Lower lobe of right lung (tissue), 2 donors: Measurements from ENCODE around the gene EXO5. TPM values are rescaled to one million over a fixed set of nuclear protein-coding genes. Genes with fewer than 3 reads are reported as not detected.
"Not testable (repeated sequence)": the region's sequence is repeated elsewhere in the genome, so short reads cannot be mapped to it uniquely, and the experiment has no call there.

Experiments used
- ATAC-seq, 2 donors: fragments of 200-7000 bp; cut with Tn5 transposase; one replicate each; pipeline ENCODE4 v1.9.1; 2020 to 2022; ENCODE audit warnings: mild to moderate bottlenecking in 2 of 2, moderate library complexity in 2 of 2
- DNase-seq: peaks from one replicate; pipeline ENCODE4 v3.0.0-alpha.2; 2020
- H3K27ac ChIP-seq: fragments of 200-600 bp; one replicate; pipeline ENCODE4 v1.8.0; 2022
- H3K27me3 ChIP-seq: fragments of 200-600 bp; one replicate; pipeline ENCODE4 v1.8.0; 2022; ENCODE audit warnings: low read depth
- H3K36me3 ChIP-seq: fragments of 200-600 bp; one replicate; pipeline ENCODE4 v1.8.0; 2022; ENCODE audit warnings: mild to moderate bottlenecking
- H3K4me1 ChIP-seq: fragments of 200-600 bp; one replicate; pipeline ENCODE4 v1.8.0; 2022
- H3K4me3 ChIP-seq: fragments of 200-600 bp; one replicate; pipeline ENCODE4 v1.8.0; 2022; ENCODE audit warnings: mild to moderate bottlenecking
- H3K9me3 ChIP-seq: fragments of 200-600 bp; one replicate; pipeline ENCODE4 v1.8.0; 2022
- CTCF ChIP-seq: fragments of 200-600 bp; IDR thresholded peaks from one replicate; pipeline ENCODE4 v1.8.0; 2022; ENCODE audit warnings: antibody characterized with exemption, mild to moderate bottlenecking
- intact Hi-C: fragments of 100-400 bp; cut with DNase I; formaldehyde crosslinking; loops from one replicate; pipeline ENCODE4 v1.11.0; 2022
- total RNA-seq: library from RNA; stranded (reverse); fragmentation: NEBNext Ultra II Directional; extraction: Animal tissue kit (Norgen Biotek cat#: 25700); gene quantifications from one replicate; pipeline ENCODE4 v1.2.1, GENCODE V29; 2021
- donor health status: DM: no; HTN: yes; CAD: no; lungs with severe emphysema.

EXO5 gene
- total RNA-seq, 1 donor from 2014 or later = 7.8 TPM

DNA sequence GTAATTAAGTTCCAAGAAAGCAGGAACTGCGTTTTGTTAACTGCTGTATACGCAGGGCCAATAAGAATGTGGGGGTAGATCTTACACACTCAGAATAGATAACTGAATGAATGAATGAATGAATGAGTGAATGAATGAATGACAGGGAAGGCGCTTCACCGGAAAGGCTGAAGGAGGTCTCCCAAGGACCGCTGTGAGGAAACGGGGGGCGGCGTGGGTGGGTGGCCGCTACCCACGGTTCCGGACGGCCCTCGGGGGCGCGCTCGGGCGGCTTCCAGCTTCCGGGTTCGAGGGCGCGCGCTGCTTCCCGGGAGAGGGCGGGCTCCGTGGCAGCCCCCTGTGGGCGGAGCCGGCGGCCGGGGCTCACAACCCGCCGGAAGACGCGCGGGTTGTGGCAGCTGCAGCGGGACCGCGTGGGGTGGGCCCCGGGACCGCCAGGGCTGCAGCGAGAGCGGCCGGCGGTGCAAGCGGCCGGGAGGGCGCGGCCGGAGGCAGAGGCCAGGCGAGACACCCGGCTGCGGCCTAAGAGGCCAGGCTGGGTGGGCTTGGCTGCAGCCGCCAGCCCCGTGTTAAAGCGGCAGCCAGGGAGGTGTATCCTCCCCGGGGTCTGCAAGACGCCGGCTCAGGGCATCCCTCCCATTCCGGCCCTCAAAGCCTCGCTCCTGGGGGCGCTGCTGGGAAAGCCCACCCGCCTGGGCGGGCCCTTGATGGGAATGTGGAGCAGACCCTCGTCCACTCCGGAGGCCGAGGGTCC lies 31.5 kb upstream of the EXO5 start, which contains the start of gene ZFP69:
TSS of gene ZFP69 (plus strand) at position 367 of the 754 bp plus-strand sequence. CDS start 2,072 bp downstream, outside the sequence.
- H3K36me3 ChIP-seq = no peaks in the 10 kb centered on the region
- H3K9me3 ChIP-seq = peaks cover 19% of the 10 kb centered on the region
- no peaks in the 10 kb centered on the region for H3K27me3 ChIP-seq
- peak within 1 kb of the TSS; percentile 93 for H3K4me3 ChIP-seq
- TF ChIP-seq CTCF = no peak
- H3K27ac ChIP-seq = peak within 1 kb of the TSS; percentile 77
- DNase-seq (peak; percentile 85), ATAC-seq (peak; percentile 97)
- intact Hi-C loops = no loop called here
- H3K4me1 ChIP-seq = peaks cover 12% of the 10 kb centered on the region

DNA sequence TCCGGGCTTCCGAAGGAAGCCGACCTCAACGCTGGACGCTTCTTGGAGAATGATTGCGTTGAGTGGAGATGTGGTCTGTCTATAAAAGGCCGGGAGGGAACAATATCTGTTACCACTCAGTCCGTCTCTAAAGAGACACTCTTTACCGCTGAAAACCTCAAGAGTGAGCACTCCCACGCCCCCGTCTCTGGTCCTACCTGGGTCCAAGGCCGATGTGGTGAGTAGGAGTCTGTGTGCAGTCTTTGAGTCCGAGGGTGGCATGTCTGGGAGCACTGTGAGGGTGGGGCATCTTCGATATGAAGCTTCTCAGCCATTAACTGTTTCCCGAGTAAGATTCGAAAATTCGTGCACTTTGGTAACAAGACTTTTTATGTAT lies 30.9 kb upstream of the EXO5 start:
- H3K9me3 ChIP-seq = peaks cover 19% of the 10 kb centered on the region
- H3K27me3 ChIP-seq = no peaks in the 10 kb centered on the region
- peaks cover 12% of the 10 kb centered on the region for H3K4me1 ChIP-seq
- ATAC-seq = peak; percentile 55 to 59
- no peak for DNase-seq
- TF ChIP-seq CTCF = no peak
- H3K27ac ChIP-seq = peak overlapping the region; percentile 77
- peak overlapping the region; percentile 93 for H3K4me3 ChIP-seq
- H3K36me3 ChIP-seq = no peaks in the 10 kb centered on the region
- intact Hi-C loops = no loop called here

DNA sequence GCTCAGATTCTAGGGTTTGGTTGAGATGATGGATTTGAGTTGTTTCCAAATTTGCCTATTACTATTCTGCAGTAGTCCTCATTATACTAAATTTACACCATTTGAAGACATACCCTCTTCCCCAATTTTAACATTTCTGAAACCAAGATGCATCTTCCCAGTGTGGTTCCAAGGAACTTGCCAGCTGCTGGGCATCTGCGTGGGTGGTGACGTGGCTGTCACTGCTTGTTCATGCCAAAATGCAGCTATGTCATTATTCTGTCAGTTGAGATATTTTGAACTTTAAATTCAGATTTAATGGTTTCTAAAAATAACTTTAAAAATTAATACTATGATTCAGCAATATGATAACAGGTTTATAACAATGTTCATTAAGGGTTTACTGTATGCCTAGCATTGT lies 30.3 kb upstream of the EXO5 start:
- ATAC-seq (no peak), DNase-seq (no peak)
- TF ChIP-seq CTCF = no peak
- Histone ChIP-seq H3K36me3 (no peaks in the 10 kb centered on the region), H3K27me3 (no peaks in the 10 kb centered on the region), H3K4me3 (peak overlapping the region; percentile 93), H3K9me3 (peaks cover 15% of the 10 kb centered on the region), H3K4me1 (peaks cover 12% of the 10 kb centered on the region), H3K27ac (no peak overlapping the region)
- intact Hi-C loops = no loop called here

- TF ChIP-seq CTCF = no peak
These were observed 29.4 kb upstream of the EXO5 start for GRCh38 chr1:40479156-40479555.

GRCh38 chr1:40495315-40495903 lies 13.2 kb upstream of the EXO5 start:
- Histone ChIP-seq H3K4me3 (no peak overlapping the region), H3K27ac (no peak overlapping the region), H3K36me3 (peaks cover 24% of the 10 kb centered on the region), H3K9me3 (peaks cover 86% of the 10 kb centered on the region), H3K4me1 (no peaks in the 10 kb centered on the region), H3K27me3 (no peaks in the 10 kb centered on the region)
- DNase-seq = no peak
- intact Hi-C loops = no loop called here
- ATAC-seq = no peak
- no peak for TF ChIP-seq CTCF

More at GRCh38 chr1:40479156-40479555, 29.4 kb upstream of the EXO5 start:
- intact Hi-C loops = no loop called here
- no peak for ATAC-seq
- no peak overlapping the region for H3K4me3 ChIP-seq
- no peak for DNase-seq
- no peaks in the 10 kb centered on the region for H3K27me3 ChIP-seq
- no peak overlapping the region for H3K27ac ChIP-seq
- H3K36me3 ChIP-seq = no peaks in the 10 kb centered on the region
- H3K4me1 ChIP-seq = peaks cover 12% of the 10 kb centered on the region
- H3K9me3 ChIP-seq = peaks cover 11% of the 10 kb centered on the region

GRCh38 chr1:40502651-40503050 lies 5.9 kb upstream of the EXO5 start:
- intact Hi-C loops, H3K36me3 ChIP-seq, H3K27me3 ChIP-seq, ATAC-seq, H3K4me3 ChIP-seq, H3K27ac ChIP-seq, DNase-seq, H3K4me1 ChIP-seq: not testable (repeated sequence)
- H3K9me3 ChIP-seq = peaks cover 35% of the 10 kb centered on the region
